ENCODE results near the gene SNX30.

- TF ChIP-seq ZNF433 (tag by site-specific recombination; IDR thresholded peaks at IDR 0.05; ENCODE audit: low read depth), result no peak
- no peak for TF ChIP-seq ZNF423 (tag by site-specific recombination; IDR thresholded peaks at IDR 0.05)
- TF ChIP-seq ZBTB7A (tag by site-specific recombination; IDR thresholded peaks at IDR 0.05; ENCODE audit: low read depth), result no peak
- TF ChIP-seq REST (tag by site-specific recombination; IDR thresholded peaks at IDR 0.05), result no peak
- TF ChIP-seq CTCF (tag by site-specific recombination; IDR thresholded peaks at IDR 0.05), result no peak
- no peak for TF ChIP-seq ZSCAN18 (tag by site-specific recombination; IDR thresholded peaks at IDR 0.05)
- no peak for TF ChIP-seq ZNF324 (tag by site-specific recombination; IDR thresholded peaks at IDR 0.05)
- TF ChIP-seq ZNF629 (tag by site-specific recombination; IDR thresholded peaks at IDR 0.05), result no peak
- no peak for TF ChIP-seq ZBTB26 (tag by site-specific recombination; optimal IDR thresholded peaks at IDR 0.05)
- TF ChIP-seq ZNF518A (tag by site-specific recombination; conservative IDR thresholded peaks at IDR 0.05; ENCODE audit: low read depth), result no peak
- no peak for TF ChIP-seq ZNF398 (tag by site-specific recombination; IDR thresholded peaks at IDR 0.05)
- no peak for TF ChIP-seq RBAK (tag by site-specific recombination; IDR thresholded peaks at IDR 0.05)
- no peak for TF ChIP-seq INSM2 (tag by site-specific recombination; IDR thresholded peaks at IDR 0.05)
Observed at GRCh38 chr9:112856200-112856599, 105.6 kb downstream of the SNX30 start.

Data from HEK293 (cell line).